Measurements from ENCODE around the gene MACC1. TPM values are rescaled to one million over a fixed set of nuclear protein-coding genes. Genes with fewer than 3 reads are reported as not detected.
A peak's percentile ranks its signal among the peaks of the same experiment; 100 is the strongest.

MACC1 gene
- total and polyA plus RNA-seq, 10 of the 15 experiments (the other 5 are each of a cell fraction or from before 2014, with no cell fraction given): 6.0 to 61.1 (median 12.7) TPM

GRCh38 chr7:20241194-20241910 is 24.2 kb upstream of the MACC1 start (continued):
- no peak for TF ChIP-seq E2F4 (IDR thresholded peaks at IDR 0.05; ENCODE audit: low read depth, low read length)
- no peak for TF ChIP-seq E4F1 (IDR thresholded peaks at IDR 0.05; ENCODE audit: borderline replicate concordance, partially characterized antibody)
- no peak for TF ChIP-seq SIX5 (IDR thresholded peaks at IDR 0.05; ENCODE audit: low read depth, low read length, severe bottlenecking)
- peak; percentile 7; the same call in 1 of the 2 replicates for TF ChIP-seq ATF2 (IDR thresholded peaks at IDR 0.05; ENCODE audit: low read length)
- TF ChIP-seq CHD1 (IDR thresholded peaks at IDR 0.05; ENCODE audit: low read depth, low read length): no peak
- TF ChIP-seq FOXM1 (IDR thresholded peaks at IDR 0.05; ENCODE audit: low read depth, low read length): no peak
- no peak for TF ChIP-seq ZNF384 (IDR thresholded peaks at IDR 0.05; ENCODE audit: borderline replicate concordance, low read depth, low read length)
- TF ChIP-seq GATAD2B (conservative IDR thresholded peaks at IDR 0.05; ENCODE audit: low read depth): peak; percentile 72; the same call in 1 of the 2 replicates
- no peak for TF ChIP-seq POLR2AphosphoS5 (IDR thresholded peaks at IDR 0.05; ENCODE audit: low read length)
- no peak for TF ChIP-seq HCFC1 (IDR thresholded peaks at IDR 0.05; ENCODE audit: low read length)
- TF ChIP-seq YY1 (IDR thresholded peaks at IDR 0.05; ENCODE audit: low read depth, low read length): no peak
- TF ChIP-seq MLLT1 (IDR thresholded peaks at IDR 0.05): peak; percentile 80
- peak; percentile 27; the same call in 1 of the 3 replicates for TF ChIP-seq POU2F2 (IDR thresholded peaks at IDR 0.05; ENCODE audit: borderline replicate concordance, low read depth, low read length)
- no peak for TF ChIP-seq TCF7 (IDR thresholded peaks at IDR 0.05; ENCODE audit: borderline replicate concordance)
- no peak for TF ChIP-seq ZBED1 (IDR thresholded peaks at IDR 0.05; ENCODE audit: borderline replicate concordance)
- TF ChIP-seq MTA3 (IDR thresholded peaks at IDR 0.05; ENCODE audit: borderline replicate concordance, low read length): no peak
- no peak for TF ChIP-seq REST (IDR thresholded peaks at IDR 0.05; ENCODE audit: low read depth, low read length)
- TF ChIP-seq MEF2B (IDR thresholded peaks at IDR 0.05; ENCODE audit: partially characterized antibody, poor library complexity, severe bottlenecking): no peak
- TF ChIP-seq PAX8 (IDR thresholded peaks at IDR 0.05): peak; percentile 64; the same call in 1 of the 2 replicates
- TF ChIP-seq IKZF1 (conservative IDR thresholded peaks at IDR 0.05): peak; percentile 90
- peak; percentile 80 for TF ChIP-seq NBN (IDR thresholded peaks at IDR 0.05)

Measured in GM12878 (cell line).